Right atrium auricular region (tissue), 2 donors: ENCODE data around the gene FAT2. TPM values are rescaled to one million over a fixed set of nuclear protein-coding genes. Genes with fewer than 3 reads are reported as not detected.

Experiments used
- DNase-seq: peaks from one replicate; pipeline ENCODE4 v3.0.0-alpha.2; 2019; ENCODE audit warnings: low spot score
- H3K27ac ChIP-seq, 2 donors: fragments of 200-600 bp; sonication (generic); 1 replicate in 1 of 2; 2 replicates in 1 of 2; pipeline ENCODE4 v1.5.1; 2016 to 2019
- H3K27me3 ChIP-seq, 2 donors: fragments of 200-600 bp; sonication (generic); one replicate each; pipeline versions ENCODE4 v1.5.1 to v1.6.0; 2017 to 2019
- H3K36me3 ChIP-seq: fragments of 200-600 bp; sonication (generic); one replicate; pipeline ENCODE4 v1.5.1; 2016
- H3K4me1 ChIP-seq, 2 donors: fragments of 200-600 bp; sonication (generic); one replicate each; pipeline versions ENCODE4 v1.5.1 to v1.6.0; 2017 to 2019
- H3K4me3 ChIP-seq, 2 donors: fragments of 200-600 bp; sonication (generic); 1 replicate in 1 of 2; 2 replicates in 1 of 2; pipeline ENCODE4 v1.5.1; 2017 to 2019; ENCODE audit warnings: mild to moderate bottlenecking in 1 of 2, moderate library complexity in 1 of 2
- H3K9me3 ChIP-seq, 2 donors: fragments of 200-600 bp; sonication (generic); one replicate each; pipeline ENCODE4 v1.5.1; 2019
- CTCF ChIP-seq, 2 donors: fragments of 200-600 bp; sonication (generic); IDR thresholded peaks; one replicate each; pipeline ENCODE4 v1.5.1; 2019; ENCODE audit warnings: antibody characterized with exemption in 2 of 2
- total RNA-seq, 2 donors: library from RNA; depleted of rRNA; stranded (reverse); fragments of >200 nt; gene quantifications; one replicate each; pipeline ENCODE4 v1.1.0, GENCODE V29; 2016

Gene FAT2
- total RNA-seq, 2 donors from 2014 or later, result not detected

- Histone ChIP-seq H3K27me3 (no peaks in the 10 kb centered on the region), H3K36me3 (no peaks in the 10 kb centered on the region), H3K9me3 (no peaks in the 10 kb centered on the region), H3K4me1 (no peaks in the 10 kb centered on the region), H3K27ac (no peak overlapping the region), H3K4me3 (no peak overlapping the region)
- TF ChIP-seq CTCF (IDR thresholded peaks at IDR 0.05), result no peak
- DNase-seq, result no peak
Measured at GRCh38 chr5:151570512-151571269, 20.4 kb downstream of the FAT2 start.

GRCh38 chr5:151570058-151570457 is 21.1 kb downstream of the FAT2 start:
- TF ChIP-seq CTCF (IDR thresholded peaks at IDR 0.05), result no peak
- Histone ChIP-seq H3K27me3 (no peaks in the 10 kb centered on the region), H3K9me3 (no peaks in the 10 kb centered on the region), H3K36me3 (no peaks in the 10 kb centered on the region), H3K4me1 (no peaks in the 10 kb centered on the region), H3K27ac (no peak overlapping the region), H3K4me3 (no peak overlapping the region)
- no peak for DNase-seq

GRCh38 chr5:151569132-151570046 is 21.7 kb downstream of the FAT2 start:
- no peak overlapping the region for H3K4me3 ChIP-seq
- H3K27ac ChIP-seq, result no peak overlapping the region
- no peak for TF ChIP-seq CTCF (IDR thresholded peaks at IDR 0.05)
- DNase-seq, result no peak
- H3K36me3 ChIP-seq, result no peaks in the 10 kb centered on the region
- H3K4me1 ChIP-seq, result no peaks in the 10 kb centered on the region
- H3K27me3 ChIP-seq, result no peaks in the 10 kb centered on the region
- no peaks in the 10 kb centered on the region for H3K9me3 ChIP-seq

DNA sequence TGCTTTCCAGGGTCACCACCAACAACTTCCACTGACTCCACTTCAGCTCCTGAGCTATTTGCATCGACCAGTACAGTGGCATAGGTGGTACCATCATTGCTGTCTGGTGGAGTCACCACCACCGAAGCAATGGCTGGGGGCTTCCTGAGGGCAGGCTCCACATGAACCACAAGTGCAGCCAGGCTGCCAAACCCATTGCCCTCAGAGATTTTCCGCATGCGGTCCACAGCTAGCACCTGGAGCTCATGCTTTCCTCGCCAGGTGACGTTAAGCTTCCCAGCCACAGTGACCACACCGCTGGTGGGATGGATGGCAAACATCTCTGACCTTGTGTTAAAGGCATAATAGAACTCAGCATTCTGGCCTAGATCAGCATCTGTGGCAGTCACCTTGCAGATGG is 23.1 kb downstream of the FAT2 start:
- H3K27ac ChIP-seq, result no peak overlapping the region
- TF ChIP-seq CTCF (IDR thresholded peaks at IDR 0.05), result no peak
- DNase-seq, result no peak
- no peaks in the 10 kb centered on the region for H3K27me3 ChIP-seq
- H3K4me1 ChIP-seq, result no peaks in the 10 kb centered on the region
- no peak overlapping the region for H3K4me3 ChIP-seq
- no peaks in the 10 kb centered on the region for H3K36me3 ChIP-seq
- no peaks in the 10 kb centered on the region for H3K9me3 ChIP-seq

GRCh38 chr5:151565971-151566370 is 25.2 kb downstream of the FAT2 start:
- DNase-seq, result no peak
- no peaks in the 10 kb centered on the region for H3K27me3 ChIP-seq
- H3K4me1 ChIP-seq, result no peaks in the 10 kb centered on the region
- H3K36me3 ChIP-seq, result no peaks in the 10 kb centered on the region
- no peak overlapping the region for H3K27ac ChIP-seq
- no peak for TF ChIP-seq CTCF (IDR thresholded peaks at IDR 0.05)
- H3K9me3 ChIP-seq, result no peaks in the 10 kb centered on the region
- H3K4me3 ChIP-seq, result no peak overlapping the region
